Retina (tissue), 1 donor: ENCODE measurements around the gene ZNF600.
"Not testable (repeated sequence)": the region's sequence is repeated elsewhere in the genome, so short reads cannot be mapped to it uniquely, and the experiment has no call there.

Experiments used
- DNase-seq: peaks from one replicate; pipeline ENCODE4 v3.0.0-alpha.2; 2016

Gene ZNF600

GRCh38 chr19:52786464-52787354, at the start of gene ZNF600:
ZNF600 (minus strand) TSS chr19:52786791; CDS start chr19:52778888, 7,903 bp downstream.
- peak; percentile 64 for DNase-seq

GRCh38 chr19:52834289-52834688, 47.7 kb upstream of the ZNF600 start:
- not testable (repeated sequence) for DNase-seq

- not testable (repeated sequence) for DNase-seq
These were observed 47.0 kb upstream of the ZNF600 start for GRCh38 chr19:52833541-52833940.

GRCh38 chr19:52829866-52830265, 43.3 kb upstream of the ZNF600 start:
- not testable (repeated sequence) for DNase-seq

DNA sequence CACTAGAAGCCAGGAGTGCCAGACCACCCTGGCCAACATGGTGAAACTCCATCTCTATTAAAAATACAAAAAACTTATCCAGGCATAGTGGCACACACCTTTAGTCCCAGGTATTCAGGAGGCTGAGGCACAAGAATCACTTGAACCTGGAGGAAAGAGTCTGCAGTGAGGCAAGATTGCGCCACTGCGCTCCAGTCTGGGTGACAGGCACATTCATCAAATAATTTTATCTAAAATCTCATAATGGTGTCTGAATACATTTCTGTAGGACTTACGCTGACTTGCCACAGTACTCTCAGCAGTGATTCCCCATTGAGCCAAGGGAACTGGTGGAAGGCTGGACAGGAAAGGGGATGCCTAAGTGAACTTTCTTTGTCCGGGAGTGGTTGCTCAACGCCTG, 39.2 kb upstream of the ZNF600 start:
- DNase-seq, result no peak

GRCh38 chr19:52823676-52824075, 37.1 kb upstream of the ZNF600 start:
- DNase-seq, result no peak

DNA sequence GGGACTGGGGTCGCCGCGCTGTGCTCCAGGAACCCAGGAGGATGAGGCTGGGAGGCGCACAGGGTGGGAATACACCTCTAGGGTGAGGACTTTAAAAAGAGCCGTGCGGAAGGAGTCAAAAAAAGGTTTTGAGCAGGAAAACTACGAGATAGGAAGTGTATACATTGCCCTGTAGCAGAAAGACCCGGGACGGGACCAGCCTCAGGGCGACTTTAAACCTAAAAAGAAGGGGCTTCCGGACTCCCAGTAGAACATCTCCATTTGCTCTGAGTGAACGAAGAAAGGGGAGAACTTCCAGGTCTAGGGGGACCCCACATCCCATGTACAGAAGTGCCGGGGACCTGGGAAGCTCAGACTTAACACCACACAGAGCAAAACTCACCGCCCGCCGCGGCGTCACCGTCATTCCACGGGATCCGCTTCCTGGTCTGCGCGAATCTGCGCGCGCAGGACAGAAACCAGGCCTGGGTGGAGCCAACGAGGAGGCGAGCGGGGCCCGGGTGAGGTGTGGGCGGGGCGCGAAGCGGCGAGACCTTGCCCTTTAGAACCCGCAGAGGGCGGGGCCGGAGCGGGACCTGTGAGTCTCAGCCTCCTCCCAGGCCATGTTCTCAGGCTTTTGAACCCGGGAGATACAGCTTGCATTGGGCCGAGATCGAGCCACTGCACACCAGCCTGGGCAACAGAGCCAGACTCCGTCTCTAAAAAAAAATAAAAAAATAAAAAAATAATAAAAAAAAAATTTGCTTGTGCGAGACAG, 34.8 kb upstream of the ZNF600 start, which contains the start of gene ZNF28:
ZNF28 (minus strand) TSS at position 430 of the 757 bp plus-strand sequence. CDS start 3,675 bp downstream, outside the sequence.
- peak; percentile 68 for DNase-seq

DNA sequence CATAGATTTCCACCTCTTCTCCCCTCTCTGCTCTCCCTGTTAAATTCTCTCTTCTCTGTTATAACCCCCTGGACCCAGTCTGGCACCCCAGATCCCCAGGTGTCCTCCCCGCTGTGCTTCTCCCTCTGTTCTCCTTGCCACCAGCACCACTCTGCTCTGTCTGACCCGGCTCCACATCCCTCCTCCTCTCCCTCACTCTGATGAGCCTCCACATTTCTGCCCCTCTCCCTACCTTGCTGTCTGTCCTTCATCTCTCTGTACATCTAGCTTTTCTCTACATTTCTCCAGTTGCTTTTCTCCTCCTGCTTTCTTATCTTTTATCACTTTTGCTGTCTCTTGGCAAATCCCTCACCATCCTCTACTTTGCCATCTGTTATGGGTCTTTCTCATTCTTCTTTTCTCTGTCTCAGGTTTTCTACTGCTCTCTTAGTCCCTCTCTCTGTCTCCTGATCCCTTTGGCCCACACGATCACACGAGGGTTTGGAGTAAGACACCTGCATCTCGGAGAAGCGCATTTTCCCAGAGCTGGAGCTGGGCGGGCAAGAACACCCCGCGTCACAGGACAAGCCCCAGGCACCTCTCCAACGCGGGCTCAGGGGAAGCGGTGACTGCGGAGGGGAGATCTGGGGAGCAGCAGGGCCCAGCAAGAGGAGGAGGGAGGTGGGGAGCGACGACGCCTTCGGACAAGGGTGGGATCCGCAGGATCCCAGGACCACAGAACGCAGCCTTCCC, 34.0 kb upstream of the ZNF600 start:
- DNase-seq, result peak; percentile 24

- no peak for DNase-seq
These were observed 23.2 kb upstream of the ZNF600 start for GRCh38 chr19:52809801-52810200.

- not testable (repeated sequence) for DNase-seq
These were observed 13.5 kb upstream of the ZNF600 start for GRCh38 chr19:52799950-52800640.

- no peak for DNase-seq
These were observed 2.8 kb upstream of the ZNF600 start for GRCh38 chr19:52789440-52789839.

DNA sequence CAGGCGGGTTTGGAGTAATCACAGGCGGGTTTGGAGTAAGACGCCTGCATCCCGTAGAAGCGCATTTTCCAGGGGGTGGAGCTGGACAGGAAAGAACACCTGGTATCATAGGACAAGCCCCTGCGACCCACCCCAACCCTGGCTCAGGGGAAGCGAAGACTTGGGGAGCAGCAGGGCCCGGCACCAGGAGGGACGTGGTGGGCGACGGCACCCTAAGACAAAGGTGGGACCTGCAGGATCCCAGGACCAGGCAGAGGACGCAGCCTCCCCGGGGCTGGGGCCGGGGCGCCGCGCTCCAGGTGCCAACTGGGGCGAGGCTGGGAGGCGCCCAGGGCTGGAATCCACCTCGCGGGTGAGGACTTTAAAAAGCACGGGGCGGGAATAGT, 520 bp downstream of the ZNF600 start:
- DNase-seq, result no peak

- peak; percentile 2 for DNase-seq
These were observed 1.1 kb downstream of the ZNF600 start for GRCh38 chr19:52785506-52785905.

DNA sequence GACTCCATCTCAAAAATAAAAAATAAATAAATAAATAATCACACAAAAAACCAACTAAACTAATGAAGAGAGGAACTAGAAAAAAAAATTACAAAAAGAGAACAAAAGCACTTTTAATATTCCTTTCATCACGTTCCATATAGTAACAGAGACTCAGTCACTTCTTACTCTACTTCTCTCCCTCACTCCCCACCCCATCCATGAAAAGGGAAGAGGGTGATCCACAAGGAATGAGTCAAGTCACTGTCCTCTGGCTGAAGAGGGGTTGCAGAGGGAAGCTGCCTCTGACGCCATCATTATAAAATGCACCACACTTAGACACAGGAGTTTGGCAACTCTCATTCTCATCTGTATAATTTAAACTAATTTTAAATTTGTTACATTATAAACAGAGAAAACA, 3.7 kb downstream of the ZNF600 start:
- not testable (repeated sequence) for DNase-seq

DNA sequence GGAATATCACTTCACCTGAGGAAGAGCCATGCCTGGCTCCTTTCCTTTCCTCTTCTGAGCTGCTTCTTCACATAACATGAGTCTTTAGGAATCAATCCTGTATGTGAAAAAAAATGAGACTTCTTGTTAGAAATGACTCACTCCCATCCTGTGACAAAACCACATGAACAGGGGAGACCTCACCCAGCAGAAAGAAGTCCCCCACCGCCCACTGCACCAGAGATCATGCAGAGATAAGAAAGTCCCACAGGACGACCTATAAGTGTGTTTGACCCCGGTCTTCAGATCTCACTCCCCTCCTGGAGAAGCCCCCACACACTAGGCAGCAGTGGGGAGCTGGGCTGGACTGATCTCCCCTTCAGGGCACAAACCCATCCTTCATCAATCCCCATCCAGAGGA, 7.8 kb downstream of the ZNF600 start:
- DNase-seq, result no peak

GRCh38 chr19:52756447-52756846, 30.1 kb downstream of the ZNF600 start:
- not testable (repeated sequence) for DNase-seq

DNA sequence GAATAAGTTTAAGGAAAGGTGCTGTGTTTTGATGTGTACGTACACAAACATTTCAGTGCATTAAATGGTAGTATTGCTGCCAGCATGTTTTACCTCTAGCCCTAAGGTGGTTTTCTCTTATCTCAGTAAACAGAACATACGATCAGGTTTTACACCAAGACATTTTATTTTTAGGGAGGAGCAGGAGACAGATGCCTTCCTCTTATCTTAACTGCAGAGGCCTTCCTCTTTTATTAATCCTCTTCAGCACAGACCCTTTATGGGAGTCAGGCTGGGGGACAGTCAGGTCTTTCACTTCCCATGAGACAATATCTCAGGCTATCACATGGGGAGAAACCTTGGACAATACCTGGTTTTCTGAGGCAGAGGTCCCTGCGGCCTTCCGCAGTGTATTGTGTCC, 36.8 kb downstream of the ZNF600 start:
- no peak for DNase-seq

- peak; percentile 46 for DNase-seq
These were observed 38.1 kb downstream of the ZNF600 start for GRCh38 chr19:52748336-52748950.

DNA sequence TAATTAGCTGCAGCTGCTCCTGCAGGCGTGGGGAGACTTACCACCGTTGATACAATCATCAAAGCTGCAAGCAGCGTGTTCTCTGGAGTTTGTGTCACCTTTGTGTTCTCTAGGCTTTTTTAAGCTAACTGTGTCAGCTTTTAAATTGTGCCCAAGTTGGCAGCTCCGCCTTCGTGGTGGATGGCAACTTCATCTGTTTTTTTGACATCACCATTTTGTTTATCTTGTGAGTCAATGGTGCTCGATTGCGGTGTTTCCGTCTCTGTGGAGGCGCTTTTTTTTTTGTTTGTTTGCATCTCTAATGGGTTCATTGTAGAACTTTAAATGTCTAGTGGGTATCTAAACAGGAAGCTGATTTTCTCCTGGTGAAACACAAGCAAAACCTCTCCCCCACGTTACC, 40.7 kb downstream of the ZNF600 start:
- DNase-seq, result not testable (repeated sequence)

DNA sequence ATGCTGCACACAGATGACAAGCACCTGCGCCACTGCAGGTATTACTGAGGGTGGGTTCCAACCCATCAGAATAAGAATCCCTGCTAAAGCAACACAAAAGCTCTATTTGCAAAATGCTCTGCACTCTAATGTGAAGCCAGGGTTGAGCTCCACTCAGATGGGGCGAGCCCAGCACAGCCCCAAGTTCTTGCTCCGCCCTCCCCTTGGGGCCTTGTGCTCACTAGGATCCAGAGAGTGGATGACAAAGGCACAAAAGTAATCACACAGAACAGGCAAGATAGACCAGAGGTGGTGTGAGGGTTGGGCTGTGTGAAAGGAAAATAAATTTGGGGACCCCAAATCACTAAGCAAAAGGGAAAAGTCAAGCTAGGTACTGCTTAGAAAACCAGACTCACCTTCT, 43.5 kb downstream of the ZNF600 start:
- no peak for DNase-seq

- DNase-seq, result no peak
These were observed 44.1 kb downstream of the ZNF600 start for GRCh38 chr19:52742516-52742915.

- no peak for DNase-seq
These were observed 44.6 kb downstream of the ZNF600 start for GRCh38 chr19:52741951-52742485.
